T47D (cell line): ENCODE results near the gene PLTP.

Source experiments
- DNase-seq, 2 experiments: peaks; one replicate each; pipeline versions ENCODE4 v3.0.0 to v3.0.0-alpha.2; 2011 to 2012; ENCODE audit warnings: low read depth in 1 of 2, low spot score in 1 of 2
- JUND ChIP-seq: IDR thresholded peaks from 2 replicates; pipeline ENCODE4 v1.6.1; 2012; ENCODE audit warnings: low read depth
- in situ Hi-C: cut with HindIII; loops from 2 replicates; pipeline ENCODE4 v1.10.0; 2016; ENCODE audit warnings: low sequenced_read_pairs, low pct_unique_long_range_greater_than_20kb

Gene PLTP

GRCh38 chr20:45861221-45862075 lies 50.5 kb downstream of the PLTP start:
- no peak for TF ChIP-seq JUND
- in situ Hi-C loops, result no loop called here
- DNase-seq, result peak in 1 of 2 experiments; percentile 31

- in situ Hi-C loops, result no loop called here
- no peak for DNase-seq
- TF ChIP-seq JUND, result no peak
Measured at GRCh38 chr20:45860560-45861220, 51.3 kb downstream of the PLTP start.

GRCh38 chr20:45859916-45860315 lies 52.0 kb downstream of the PLTP start:
- no peak for TF ChIP-seq JUND
- in situ Hi-C loops, result no loop called here
- DNase-seq, result no peak

- in situ Hi-C loops, result no loop called here
Measured at GRCh38 chr20:45857882-45858216, 54.1 kb downstream of the PLTP start.

GRCh38 chr20:45857114-45857881 lies 54.7 kb downstream of the PLTP start, which contains the start of the genes ACOT8 and ZSWIM3:
TSS of gene ACOT8 (minus strand) at chr20:45857392. CDS start at chr20:45857315, 77 bp downstream.
TSS of gene ZSWIM3 (plus strand) at chr20:45857614. CDS start at chr20:45857826, 212 bp downstream.
- peak; percentile 100 for DNase-seq
- no peak for TF ChIP-seq JUND
- in situ Hi-C loops, result no loop called here

More at GRCh38 chr20:45857882-45858216, 54.1 kb downstream of the PLTP start:
- DNase-seq, result no peak
- no peak for TF ChIP-seq JUND

- no peak for DNase-seq
- in situ Hi-C loops, result no loop called here
- TF ChIP-seq JUND, result no peak
Measured at GRCh38 chr20:45853484-45853883, 58.5 kb downstream of the PLTP start.

GRCh38 chr20:45852326-45852725 lies 59.6 kb downstream of the PLTP start:
- TF ChIP-seq JUND, result no peak
- no peak for DNase-seq
- in situ Hi-C loops, result no loop called here

- TF ChIP-seq JUND, result no peak
- in situ Hi-C loops, result no loop called here
- DNase-seq, result no peak
Measured at GRCh38 chr20:45851501-45851900, 60.5 kb downstream of the PLTP start.

GRCh38 chr20:45850926-45851325 lies 61.0 kb downstream of the PLTP start:
- in situ Hi-C loops, result no loop called here
- no peak for TF ChIP-seq JUND
- DNase-seq, result no peak

GRCh38 chr20:45850238-45850637 lies 61.7 kb downstream of the PLTP start:
- in situ Hi-C loops, result no loop called here

GRCh38 chr20:45848969-45849582 lies 62.9 kb downstream of the PLTP start:
- in situ Hi-C loops, result no loop called here
- TF ChIP-seq JUND, result peak; percentile 59; the same call in 1 of the 2 replicates
- DNase-seq, result peak in 1 of 2 experiments; percentile 64

More at GRCh38 chr20:45850238-45850637, 61.7 kb downstream of the PLTP start:
- TF ChIP-seq JUND, result no peak
- no peak for DNase-seq
